Endothelial cell of umbilical vein (primary cell): ENCODE data around the gene SMIM33.

Source experiments
- CTCF ChIP-seq, 2 donors: IDR thresholded peaks; 1 replicate in 1 of 2; 2 replicates in 1 of 2; pipeline ENCODE4 v1.5.1; 2011; ENCODE audit warnings: low read length in 2 of 2, mild to moderate bottlenecking in 2 of 2, moderate library complexity in 2 of 2, control low read depth in 1 of 2, inconsistent platforms in 1 of 2, low read depth in 1 of 2; ENCODE audit not compliant: insufficient read depth in 1 of 2; ENCODE audit errors: extremely low read depth in 1 of 2
- EZH2 ChIP-seq: IDR thresholded peaks from 2 replicates; pipeline ENCODE4 v1.6.1; 2012; ENCODE audit warnings: borderline replicate concordance, low read depth, mild to moderate bottlenecking, moderate library complexity, low read length, inconsistent platforms; ENCODE audit not compliant: severe bottlenecking
- FOS ChIP-seq: IDR thresholded peaks from 2 replicates; pipeline ENCODE4 v1.6.1; 2011; ENCODE audit warnings: mild to moderate bottlenecking, low read length, moderate library complexity, borderline replicate concordance; ENCODE audit not compliant: insufficient read depth
- POLR2A ChIP-seq: IDR thresholded peaks from 2 replicates; pipeline ENCODE4 v1.6.1; 2012; ENCODE audit warnings: low read depth, mild to moderate bottlenecking, control low read depth, low read length
- POLR2AphosphoS5 ChIP-seq: IDR thresholded peaks from 2 replicates; pipeline ENCODE4 v1.6.1; 2012; ENCODE audit warnings: low read depth, mild to moderate bottlenecking, control low read depth, low read length, moderate library complexity; ENCODE audit not compliant: insufficient read depth

- TF ChIP-seq FOS (peak; percentile 93), CTCF (IDR thresholded peaks at IDR 0.05; ENCODE audit: extremely low read depth in 1 of 2, insufficient read depth in 1 of 2, low read depth in 1 of 2, low read length in 2 of 2) (no peak), POLR2A (no peak), POLR2AphosphoS5 (peak; percentile 26), EZH2 (no peak)
Observed at GRCh38 chr5:139495638-139496435, 25.0 kb downstream of the SMIM33 start.
